ENCODE data around the gene ADGRB3. TPM values are rescaled to one million over a fixed set of nuclear protein-coding genes. Genes with fewer than 3 reads are reported as not detected.
A peak's percentile ranks its signal among the peaks of the same experiment; 100 is the strongest.

ADGRB3 gene
- total RNA-seq, 1 experiment from 2014 or later: 0.11 TPM

DNA sequence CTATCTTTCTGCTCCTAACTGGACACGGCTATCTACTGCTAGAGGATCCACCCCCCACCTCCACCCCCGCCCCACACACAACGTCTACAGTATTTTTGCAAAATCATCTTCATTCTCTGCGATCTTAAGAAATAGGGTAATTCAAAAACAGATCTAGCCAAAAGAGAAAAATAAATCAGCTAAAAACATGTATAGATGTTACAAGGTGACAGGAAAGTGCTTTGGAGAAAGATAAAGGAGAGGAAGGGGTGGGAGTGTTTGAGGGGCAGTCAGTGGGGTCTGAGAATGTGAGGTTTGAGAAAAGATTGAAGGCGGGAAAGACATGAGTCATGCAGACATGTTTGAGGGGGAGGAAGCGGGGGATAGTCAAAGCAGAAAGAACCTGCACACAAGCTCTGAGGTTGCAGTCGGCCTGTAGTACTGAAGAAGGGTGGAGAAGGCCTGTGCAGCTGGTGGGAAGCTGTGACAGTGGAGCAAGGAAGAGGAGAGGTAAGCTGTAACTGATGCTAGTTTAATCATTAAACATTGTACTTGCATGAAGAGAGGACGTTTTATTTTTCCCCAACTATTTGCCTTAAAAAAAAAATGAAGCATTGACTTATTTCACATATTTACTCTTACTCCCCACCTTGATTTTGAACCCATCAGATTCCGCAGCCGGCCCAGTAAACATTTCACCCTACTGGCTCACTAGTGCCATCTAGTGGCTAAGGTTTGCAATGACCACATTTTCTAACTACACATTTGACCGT, 332.6 kb downstream of the ADGRB3 start:
- Histone ChIP-seq H3F3A (ENCODE audit: low read length, unreplicated experiment) (no peaks in the 10 kb centered on the region), H3K27ac (ENCODE audit: low read length) (no peak overlapping the region), H3K79me2 (ENCODE audit: low read length) (no peaks in the 10 kb centered on the region), H2AFZ (ENCODE audit: low read length) (no peak overlapping the region), H3K4me2 (ENCODE audit: low read length) (no peak overlapping the region), H3K9me3 (ENCODE audit: low read length) (no peaks in the 10 kb centered on the region), H3K4me1 (ENCODE audit: insufficient read depth, low read length) (no peaks in the 10 kb centered on the region), H4K20me1 (ENCODE audit: low read length) (no peaks in the 10 kb centered on the region), H3K9me2 (replicated peaks; ENCODE audit: low read length) (no peaks in the 10 kb centered on the region), H3K36me3 (ENCODE audit: low read depth, low read length) (no peaks in the 10 kb centered on the region), H3K9ac (ENCODE audit: low read length) (no peak overlapping the region), H3K27me3 (ENCODE audit: low read length) (no peaks in the 10 kb centered on the region), H3K4me3 (ENCODE audit: low read length) (no peak overlapping the region)
- POLR2A ChIA-PET (ENCODE audit: unreplicated experiment): no interaction called here
- BruUV-seq (replicated peaks): no TSS peak
- intact Hi-C loops (cut with micrococcal nuclease): no loop called here
- TF ChIP-seq, protein P1, sequence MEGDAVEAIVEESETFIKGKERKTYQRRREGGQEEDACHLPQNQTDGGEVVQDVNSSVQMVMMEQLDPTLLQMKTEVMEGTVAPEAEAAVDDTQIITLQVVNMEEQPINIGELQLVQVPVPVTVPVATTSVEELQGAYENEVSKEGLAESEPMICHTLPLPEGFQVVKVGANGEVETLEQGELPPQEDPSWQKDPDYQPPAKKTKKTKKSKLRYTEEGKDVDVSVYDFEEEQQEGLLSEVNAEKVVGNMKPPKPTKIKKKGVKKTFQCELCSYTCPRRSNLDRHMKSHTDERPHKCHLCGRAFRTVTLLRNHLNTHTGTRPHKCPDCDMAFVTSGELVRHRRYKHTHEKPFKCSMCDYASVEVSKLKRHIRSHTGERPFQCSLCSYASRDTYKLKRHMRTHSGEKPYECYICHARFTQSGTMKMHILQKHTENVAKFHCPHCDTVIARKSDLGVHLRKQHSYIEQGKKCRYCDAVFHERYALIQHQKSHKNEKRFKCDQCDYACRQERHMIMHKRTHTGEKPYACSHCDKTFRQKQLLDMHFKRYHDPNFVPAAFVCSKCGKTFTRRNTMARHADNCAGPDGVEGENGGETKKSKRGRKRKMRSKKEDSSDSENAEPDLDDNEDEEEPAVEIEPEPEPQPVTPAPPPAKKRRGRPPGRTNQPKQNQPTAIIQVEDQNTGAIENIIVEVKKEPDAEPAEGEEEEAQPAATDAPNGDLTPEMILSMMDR (conservative IDR thresholded peaks at IDR 0.05; ENCODE audit: low read depth, low read length): peak; percentile 82
- TF ChIP-seq EZH2phosphoT487 (IDR thresholded peaks at IDR 0.05; ENCODE audit: borderline replicate concordance, low read length): no peak
- CTCF ChIA-PET: no interaction called here
- peak; percentile 59 for DNase-seq
- ATAC-seq: no peak

DNA sequence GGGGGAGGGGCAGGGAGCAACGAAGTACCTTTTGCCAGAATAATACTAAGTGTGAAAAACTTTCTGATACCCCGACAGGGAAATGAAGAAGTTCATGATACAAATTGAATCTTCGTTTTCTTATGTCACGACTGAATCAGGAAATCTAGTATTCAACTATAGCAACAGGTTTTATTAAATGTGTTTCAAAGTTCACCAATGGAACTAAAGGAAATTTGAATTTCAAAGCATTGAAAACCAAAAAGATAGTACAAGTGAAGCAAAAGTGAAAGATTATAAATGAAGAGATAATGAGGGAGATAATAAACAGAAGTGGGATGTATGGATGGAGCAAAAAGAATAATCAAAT, 333.2 kb downstream of the ADGRB3 start:
- H3K4me1 ChIP-seq (ENCODE audit: insufficient read depth, low read length): no peaks in the 10 kb centered on the region
- H3K36me3 ChIP-seq (ENCODE audit: low read depth, low read length): no peaks in the 10 kb centered on the region
- ChIA-PET CTCF (no interaction called here), POLR2A (ENCODE audit: unreplicated experiment) (no interaction called here)
- H3K27ac ChIP-seq (ENCODE audit: low read length): no peak overlapping the region
- no peaks in the 10 kb centered on the region for H3K9me2 ChIP-seq (replicated peaks; ENCODE audit: low read length)
- no peaks in the 10 kb centered on the region for H3K79me2 ChIP-seq (ENCODE audit: low read length)
- no peaks in the 10 kb centered on the region for H3K27me3 ChIP-seq (ENCODE audit: low read length)
- intact Hi-C loops (cut with micrococcal nuclease): no loop called here
- H4K20me1 ChIP-seq (ENCODE audit: low read length): no peaks in the 10 kb centered on the region
- H3K4me3 ChIP-seq (ENCODE audit: low read length): no peak overlapping the region
- H3K9ac ChIP-seq (ENCODE audit: low read length): no peak overlapping the region
- TF ChIP-seq EZH2phosphoT487 (IDR thresholded peaks at IDR 0.05; ENCODE audit: borderline replicate concordance, low read length) (no peak), EZH2 (IDR thresholded peaks at IDR 0.05; ENCODE audit: low read length, unreplicated experiment) (no peak)
- TF ChIP-seq, protein P1 (conservative IDR thresholded peaks at IDR 0.05; ENCODE audit: low read depth, low read length): no peak
- H3F3A ChIP-seq (ENCODE audit: low read length, unreplicated experiment): no peaks in the 10 kb centered on the region
- BruUV-seq (replicated peaks): no TSS peak
- DNase-seq: no peak
- no peak overlapping the region for H3K4me2 ChIP-seq (ENCODE audit: low read length)
- no peak for ATAC-seq
- no peaks in the 10 kb centered on the region for H3K9me3 ChIP-seq (ENCODE audit: low read length)
- H2AFZ ChIP-seq (ENCODE audit: low read length): no peak overlapping the region

DNA sequence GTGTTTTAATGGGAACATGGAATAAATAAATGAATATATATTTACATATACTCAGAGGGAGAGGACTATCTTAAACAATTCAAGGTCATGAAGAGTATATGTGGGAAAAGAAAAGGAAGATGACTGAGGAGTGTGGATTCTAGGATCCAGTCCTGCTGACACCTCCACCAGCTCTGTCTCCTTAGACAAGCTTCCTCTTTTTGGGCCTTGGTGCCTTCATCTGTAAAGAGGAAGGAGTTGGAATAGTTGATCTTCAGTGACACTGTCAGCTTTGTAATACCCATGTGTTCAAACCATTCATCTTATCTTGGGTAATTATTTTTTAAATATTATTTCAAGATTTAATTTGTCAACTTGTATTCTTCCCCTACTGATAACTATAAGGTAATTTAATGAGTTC, 338.0 kb downstream of the ADGRB3 start:
- Histone ChIP-seq H3K9me3 (ENCODE audit: low read length) (no peaks in the 10 kb centered on the region), H3F3A (ENCODE audit: low read length, unreplicated experiment) (no peaks in the 10 kb centered on the region), H3K36me3 (ENCODE audit: low read depth, low read length) (no peaks in the 10 kb centered on the region), H3K27me3 (ENCODE audit: low read length) (no peaks in the 10 kb centered on the region), H3K4me3 (ENCODE audit: low read length) (no peak overlapping the region), H3K4me2 (ENCODE audit: low read length) (no peak overlapping the region), H2AFZ (ENCODE audit: low read length) (no peak overlapping the region), H3K79me2 (ENCODE audit: low read length) (no peaks in the 10 kb centered on the region), H4K20me1 (ENCODE audit: low read length) (no peaks in the 10 kb centered on the region), H3K9ac (ENCODE audit: low read length) (no peak overlapping the region), H3K9me2 (replicated peaks; ENCODE audit: low read length) (no peaks in the 10 kb centered on the region), H3K27ac (ENCODE audit: low read length) (no peak overlapping the region), H3K4me1 (ENCODE audit: insufficient read depth, low read length) (no peaks in the 10 kb centered on the region)
- no TSS peak for BruUV-seq (replicated peaks)
- intact Hi-C loops (cut with micrococcal nuclease): no loop called here
- DNase-seq: no peak
- no peak for ATAC-seq
- POLR2A ChIA-PET (ENCODE audit: unreplicated experiment): no interaction called here
- no peak for TF ChIP-seq EZH2phosphoT487 (IDR thresholded peaks at IDR 0.05; ENCODE audit: borderline replicate concordance, low read length)
- TF ChIP-seq EZH2 (IDR thresholded peaks at IDR 0.05; ENCODE audit: low read length, unreplicated experiment): no peak
- TF ChIP-seq, protein P1 (conservative IDR thresholded peaks at IDR 0.05; ENCODE audit: low read depth, low read length): no peak
- CTCF ChIA-PET: no interaction called here
